Measurements from ENCODE around the gene FASTKD1. TPM values are rescaled to one million over a fixed set of nuclear protein-coding genes. Genes with fewer than 3 reads are reported as not detected.
"Not testable (repeated sequence)": the region's sequence is repeated elsewhere in the genome, so short reads cannot be mapped to it uniquely, and the experiment has no call there.

Gene FASTKD1
- total and polyA plus RNA-seq, 9 donors = 1.9 to 14.1 (median 8.0) TPM

GRCh38 chr2:169619946-169620345, 46.3 kb upstream of the FASTKD1 start:
- Histone ChIP-seq H3K4me1 (ENCODE audit: insufficient read depth) (no peaks in the 10 kb centered on the region), H3K27ac (no peak overlapping the region), H3K4me3 (no peak overlapping the region), H3K9me3 (no peaks in the 10 kb centered on the region), H3K36me3 (no peaks in the 10 kb centered on the region), H3K27me3 (no peaks in the 10 kb centered on the region)
- 24 to 27% (median 25%) methylated on average over 3 of the region's 3 CpGs for WGBS, 3 donors
- no peak for DNase-seq
- intact Hi-C loops (cut with DNase I) = no loop called here
- TF ChIP-seq, protein P1, sequence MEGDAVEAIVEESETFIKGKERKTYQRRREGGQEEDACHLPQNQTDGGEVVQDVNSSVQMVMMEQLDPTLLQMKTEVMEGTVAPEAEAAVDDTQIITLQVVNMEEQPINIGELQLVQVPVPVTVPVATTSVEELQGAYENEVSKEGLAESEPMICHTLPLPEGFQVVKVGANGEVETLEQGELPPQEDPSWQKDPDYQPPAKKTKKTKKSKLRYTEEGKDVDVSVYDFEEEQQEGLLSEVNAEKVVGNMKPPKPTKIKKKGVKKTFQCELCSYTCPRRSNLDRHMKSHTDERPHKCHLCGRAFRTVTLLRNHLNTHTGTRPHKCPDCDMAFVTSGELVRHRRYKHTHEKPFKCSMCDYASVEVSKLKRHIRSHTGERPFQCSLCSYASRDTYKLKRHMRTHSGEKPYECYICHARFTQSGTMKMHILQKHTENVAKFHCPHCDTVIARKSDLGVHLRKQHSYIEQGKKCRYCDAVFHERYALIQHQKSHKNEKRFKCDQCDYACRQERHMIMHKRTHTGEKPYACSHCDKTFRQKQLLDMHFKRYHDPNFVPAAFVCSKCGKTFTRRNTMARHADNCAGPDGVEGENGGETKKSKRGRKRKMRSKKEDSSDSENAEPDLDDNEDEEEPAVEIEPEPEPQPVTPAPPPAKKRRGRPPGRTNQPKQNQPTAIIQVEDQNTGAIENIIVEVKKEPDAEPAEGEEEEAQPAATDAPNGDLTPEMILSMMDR (IDR thresholded peaks at IDR 0.05) = no peak
- no peak for TF ChIP-seq POLR2A (IDR thresholded peaks at IDR 0.05)
- TF ChIP-seq EP300 (IDR thresholded peaks at IDR 0.05) = no peak

GRCh38 chr2:169615982-169616381, 42.3 kb upstream of the FASTKD1 start:
- H3K36me3 ChIP-seq; H3K4me3 ChIP-seq; DNase-seq; H3K27me3 ChIP-seq; H3K27ac ChIP-seq; H3K4me1 ChIP-seq (ENCODE audit: insufficient read depth); intact Hi-C loops (cut with DNase I); H3K9me3 ChIP-seq: not testable (repeated sequence)
- 97 to 100% (median 100%) methylated on average over 1 of the region's 1 CpG for whole genome bisulfite sequencing, 3 donors

DNA sequence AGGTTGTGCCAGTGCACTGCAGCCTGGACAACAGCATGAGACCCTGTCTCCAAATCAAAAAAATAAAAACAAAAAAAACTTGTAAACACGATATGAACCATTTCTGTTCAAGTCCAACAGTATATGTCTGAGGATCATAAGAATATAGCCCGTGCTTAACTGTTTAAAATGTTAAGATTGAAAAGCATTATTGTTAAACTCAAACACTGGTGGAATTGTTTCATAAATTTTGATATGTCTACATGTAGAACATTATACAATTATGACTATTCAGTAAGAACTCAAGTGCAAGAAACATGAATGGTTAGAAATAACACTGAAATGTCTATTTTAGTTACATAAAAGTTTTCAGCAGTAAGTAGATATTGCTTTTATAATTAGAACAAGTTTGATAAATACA, 40.2 kb upstream of the FASTKD1 start:
- intact Hi-C loops (cut with DNase I) = no loop called here
- no peaks in the 10 kb centered on the region for H3K36me3 ChIP-seq
- no peak for DNase-seq

GRCh38 chr2:169609264-169609663, 35.6 kb upstream of the FASTKD1 start:
- intact Hi-C loops (cut with DNase I) = no loop called here
- no peak overlapping the region for H3K4me3 ChIP-seq
- no peaks in the 10 kb centered on the region for H3K9me3 ChIP-seq
- DNase-seq = no peak
- 90 to 98% (median 91%) methylated on average over 2 of the region's 2 CpGs for WGBS, 3 donors
- no peaks in the 10 kb centered on the region for H3K36me3 ChIP-seq
- no peaks in the 10 kb centered on the region for H3K4me1 ChIP-seq (ENCODE audit: insufficient read depth)
- TF ChIP-seq, protein P1 (IDR thresholded peaks at IDR 0.05) = no peak
- TF ChIP-seq EP300 (IDR thresholded peaks at IDR 0.05) = no peak
- TF ChIP-seq POLR2A (IDR thresholded peaks at IDR 0.05) = no peak
- no peak overlapping the region for H3K27ac ChIP-seq
- H3K27me3 ChIP-seq = no peaks in the 10 kb centered on the region

More for the DNA sequence above, 40.2 kb upstream of the FASTKD1 start:
- Histone ChIP-seq H3K4me3 (no peak overlapping the region), H3K27me3 (no peaks in the 10 kb centered on the region), H3K27ac (no peak overlapping the region), H3K9me3 (no peaks in the 10 kb centered on the region), H3K4me1 (ENCODE audit: insufficient read depth) (no peaks in the 10 kb centered on the region)
- TF ChIP-seq, protein P1 (IDR thresholded peaks at IDR 0.05) = no peak
- no peak for TF ChIP-seq EP300 (IDR thresholded peaks at IDR 0.05)
- no peak for TF ChIP-seq POLR2A (IDR thresholded peaks at IDR 0.05)
- WGBS, 3 donors = 77 to 85% (median 78%) methylated on average over 2 of the region's 2 CpGs

DNA sequence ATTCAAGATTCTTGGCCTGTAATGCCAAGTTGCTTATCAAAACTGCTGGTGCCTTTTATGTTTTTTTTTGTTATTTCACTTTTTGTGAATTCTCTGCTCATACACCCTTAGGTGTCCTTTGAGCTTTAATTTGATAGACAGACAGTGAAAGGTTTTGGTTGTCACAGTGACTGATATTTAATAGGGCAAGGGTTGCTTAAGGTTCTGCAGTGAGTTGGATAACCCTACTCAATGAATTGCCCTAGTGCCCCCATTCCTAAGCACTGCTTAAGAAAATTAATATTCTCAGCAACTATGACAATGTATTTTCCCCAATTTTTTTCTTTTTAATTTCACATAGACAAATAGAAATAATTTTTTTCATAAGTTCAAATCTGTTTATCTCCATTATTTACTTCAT, 25.9 kb upstream of the FASTKD1 start:
- DNase-seq = no peak
- Histone ChIP-seq H3K9me3 (no peaks in the 10 kb centered on the region), H3K27me3 (no peaks in the 10 kb centered on the region), H3K27ac (no peak overlapping the region), H3K4me1 (ENCODE audit: insufficient read depth) (no peaks in the 10 kb centered on the region), H3K36me3 (no peaks in the 10 kb centered on the region), H3K4me3 (no peak overlapping the region)
- TF ChIP-seq POLR2A (IDR thresholded peaks at IDR 0.05) = no peak
- TF ChIP-seq EP300 (IDR thresholded peaks at IDR 0.05) = no peak
- TF ChIP-seq, protein P1 (IDR thresholded peaks at IDR 0.05) = no peak
- intact Hi-C loops (cut with DNase I) = no loop called here

Measured in ovary (tissue), 9 donors.